GM10266 (cell line): Measurements from ENCODE around the gene DNHD1.

Experiments used
- DNase-seq: peaks from one replicate; pipeline ENCODE4 v3.0.0; 2012; ENCODE audit errors: extremely low spot score
- CTCF ChIP-seq: IDR thresholded peaks from 2 replicates; pipeline ENCODE4 v1.5.1; 2012; ENCODE audit warnings: mild to moderate bottlenecking, low read depth; ENCODE audit not compliant: control insufficient read depth, insufficient read depth; ENCODE audit errors: missing control alignments

DNHD1 gene

GRCh38 chr11:6578134-6578533 is 81.1 kb downstream of the DNHD1 start:
- no peak for TF ChIP-seq CTCF

GRCh38 chr11:6579681-6580080 is 82.6 kb downstream of the DNHD1 start:
- TF ChIP-seq CTCF: no peak

More at GRCh38 chr11:6578134-6578533, 81.1 kb downstream of the DNHD1 start:
- no peak for DNase-seq

GRCh38 chr11:6583584-6583983 is 86.5 kb downstream of the DNHD1 start:
- no peak for DNase-seq
- TF ChIP-seq CTCF: no peak

More at GRCh38 chr11:6579681-6580080, 82.6 kb downstream of the DNHD1 start:
- no peak for DNase-seq

GRCh38 chr11:6584528-6584927 is 87.4 kb downstream of the DNHD1 start:
- no peak for DNase-seq
- no peak for TF ChIP-seq CTCF

GRCh38 chr11:6586434-6587359 is 89.6 kb downstream of the DNHD1 start:
- no peak for TF ChIP-seq CTCF
- DNase-seq: no peak

- DNase-seq: no peak
Observed at GRCh38 chr11:6587360-6587953, 90.4 kb downstream of the DNHD1 start.

More at GRCh38 chr11:6587360-6587953, 90.4 kb downstream of the DNHD1 start:
- TF ChIP-seq CTCF: no peak
